ENCODE results near the gene ALPP. TPM values are rescaled to one million over a fixed set of nuclear protein-coding genes. Genes with fewer than 3 reads are reported as not detected.
"Not testable (repeated sequence)": the region's sequence is repeated elsewhere in the genome, so short reads cannot be mapped to it uniquely, and the experiment has no call there.

ALPP gene
- total and polyA plus RNA-seq, 9 donors, result 0.09 to 0.30 TPM; not detected in 7

DNA sequence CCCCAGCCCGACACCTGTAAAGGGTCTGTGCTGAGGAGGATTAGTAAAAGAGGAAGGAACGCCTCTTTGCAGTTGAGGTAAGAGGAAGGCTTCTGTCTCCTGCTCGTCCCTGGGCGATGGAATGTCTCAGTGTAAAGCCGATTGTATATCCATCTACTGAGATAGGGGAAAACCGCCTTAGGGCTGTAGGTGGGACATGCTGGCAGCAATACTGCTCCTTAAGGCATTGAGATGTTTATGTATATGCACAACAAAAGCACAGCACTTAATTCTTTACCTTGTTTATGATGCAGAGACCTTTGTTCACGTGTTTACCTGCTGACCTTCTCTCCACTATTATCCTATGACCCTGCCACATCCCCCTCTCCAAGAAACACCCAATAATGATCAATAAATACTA is 44.9 kb downstream of the ALPP start:
- peaks cover 20% of the 10 kb centered on the region for H3K4me1 ChIP-seq (ENCODE audit: control insufficient read depth, insufficient read depth, low read length)
- peaks cover 52% of the 10 kb centered on the region for H3K27me3 ChIP-seq (ENCODE audit: control insufficient read depth, insufficient read depth, low read length)
- H3K9me3 ChIP-seq (replicated peaks; ENCODE audit: control insufficient read depth, low read depth, low read length), result peaks cover 12% of the 10 kb centered on the region
- H3K36me3 ChIP-seq (ENCODE audit: control insufficient read depth, insufficient read depth, low read length); DNase-seq; H3K27ac ChIP-seq (ENCODE audit: low read length); H3K4me3 ChIP-seq (ENCODE audit: low read length): not testable (repeated sequence)
- WGBS (ENCODE audit: insufficient coverage), result 0% methylated on average over 1 of the region's 7 CpGs

DNA sequence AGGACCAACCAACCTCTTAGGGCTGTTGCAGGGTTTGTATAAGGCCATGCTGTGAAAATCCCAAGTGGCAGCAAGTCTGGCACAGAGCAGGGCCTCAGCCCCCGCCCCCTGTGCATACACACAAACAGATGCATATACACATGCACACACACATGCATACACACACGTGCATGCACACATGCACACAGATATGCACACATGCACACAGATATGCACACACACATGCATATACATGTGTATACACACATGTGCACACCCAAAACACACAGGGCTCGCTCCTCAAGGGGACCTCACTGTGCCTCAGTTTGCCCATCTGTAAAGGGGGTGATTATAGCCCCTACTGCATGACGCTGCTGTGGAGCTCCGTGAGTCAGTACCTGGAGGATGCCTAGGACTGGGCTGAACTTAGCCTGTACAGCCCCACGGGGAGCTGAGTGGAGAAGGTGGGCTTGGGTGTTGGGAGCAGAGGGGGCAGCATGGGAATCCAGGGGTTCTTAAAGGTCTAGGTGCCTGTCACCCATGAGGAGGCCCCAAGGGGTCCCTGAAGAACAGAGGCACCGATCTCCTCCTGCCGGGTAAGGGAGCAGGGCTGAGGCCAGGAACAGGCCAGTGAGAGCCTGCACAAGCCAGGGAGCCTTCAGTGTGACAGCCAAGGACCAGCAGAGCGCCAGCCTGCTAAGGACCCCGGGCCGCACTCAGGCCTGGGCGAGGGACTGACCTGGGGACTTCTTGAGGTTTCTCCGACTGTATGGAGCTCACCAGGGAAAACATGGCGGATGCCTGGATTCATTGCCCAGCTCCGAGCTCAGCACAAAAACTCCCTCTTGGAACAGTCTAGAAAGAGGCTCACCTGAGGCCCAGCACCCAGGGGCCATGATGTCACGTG is 53.4 kb downstream of the ALPP start:
- Histone ChIP-seq H3K9me3 (replicated peaks; ENCODE audit: control insufficient read depth, low read depth, low read length) (no peaks in the 10 kb centered on the region), H3K36me3 (ENCODE audit: control insufficient read depth, insufficient read depth, low read length) (no peaks in the 10 kb centered on the region), H3K27ac (ENCODE audit: low read length) (no peak overlapping the region), H3K27me3 (ENCODE audit: control insufficient read depth, insufficient read depth, low read length) (peaks cover 4% of the 10 kb centered on the region), H3K4me1 (ENCODE audit: control insufficient read depth, insufficient read depth, low read length) (no peaks in the 10 kb centered on the region), H3K4me3 (ENCODE audit: low read length) (no peak overlapping the region)
- WGBS (ENCODE audit: insufficient coverage), result 88% methylated on average over 14 of the region's 16 CpGs
- DNase-seq, result no peak

Other genes with a start within 250 kb of the ALPP start
- gene ALPG, start 28.1 kb downstream of the ALPP start, total RNA-seq, result not detected
- not detected for gene ALPG, start 28.1 kb downstream of the ALPP start, polyA plus RNA-seq (ENCODE audit: insufficient read depth in 1 of 8, insufficient read length in 8 of 8, low replicate concordance in 1 of 8)
- gene ALPI, start 77.4 kb downstream of the ALPP start, total RNA-seq, result not detected
- gene ALPI, start 77.4 kb downstream of the ALPP start, polyA plus RNA-seq (ENCODE audit: insufficient read depth in 1 of 8, insufficient read length in 8 of 8, low replicate concordance in 1 of 8), result 1 to 10 TPM in 1 of 8 donors, under 1 TPM in 1, not detected in 6; 0.63 to 3.7 TPM
- 0.31 TPM for gene ECEL1, start 109.1 kb downstream of the ALPP start, total RNA-seq
- under 1 TPM; 0.18 to 0.45 (median 0.33) TPM for gene ECEL1, start 109.1 kb downstream of the ALPP start, polyA plus RNA-seq (ENCODE audit: insufficient read depth in 1 of 8, insufficient read length in 8 of 8, low replicate concordance in 1 of 8)
- gene PRSS56, start 141.6 kb downstream of the ALPP start, total RNA-seq, result 2.6 TPM
- gene PRSS56, start 141.6 kb downstream of the ALPP start, polyA plus RNA-seq (ENCODE audit: insufficient read depth in 1 of 8, insufficient read length in 8 of 8, low replicate concordance in 1 of 8), result 1 to 10 TPM; 1.7 to 2.5 (median 2.1) TPM
- 83.7 TPM for gene CHRND, start 147.4 kb downstream of the ALPP start, total RNA-seq
- gene CHRND, start 147.4 kb downstream of the ALPP start, polyA plus RNA-seq (ENCODE audit: insufficient read depth in 1 of 8, insufficient read length in 8 of 8, low replicate concordance in 1 of 8), result 100 to 1,000 TPM; 118 to 163 (median 139) TPM
- gene CHRNG, start 160.9 kb downstream of the ALPP start, total RNA-seq, result 77.7 TPM
- gene CHRNG, start 160.9 kb downstream of the ALPP start, polyA plus RNA-seq (ENCODE audit: insufficient read depth in 1 of 8, insufficient read length in 8 of 8, low replicate concordance in 1 of 8), result 100 to 1,000 TPM in 4 of 8 donors, 10 to 100 TPM in 4; 75.0 to 165 (median 105) TPM
- gene TIGD1, start 171.8 kb downstream of the ALPP start, total RNA-seq, result 5.1 TPM
- gene TIGD1, start 171.8 kb downstream of the ALPP start, polyA plus RNA-seq (ENCODE audit: insufficient read depth in 1 of 8, insufficient read length in 8 of 8, low replicate concordance in 1 of 8), result 1 to 10 TPM; 5.2 to 7.6 (median 6.2) TPM
- gene EIF4E2, start 171.9 kb downstream of the ALPP start, total RNA-seq, result 115 TPM
- gene EIF4E2, start 171.9 kb downstream of the ALPP start, polyA plus RNA-seq (ENCODE audit: insufficient read depth in 1 of 8, insufficient read length in 8 of 8, low replicate concordance in 1 of 8), result 100 to 1,000 TPM; 105 to 135 (median 122) TPM